ENCODE results near the gene PXDN. TPM values are rescaled to one million over a fixed set of nuclear protein-coding genes. Genes with fewer than 3 reads are reported as not detected.

Gene PXDN
- total RNA-seq, 1 experiment from 2014 or later, result 146 TPM

DNA sequence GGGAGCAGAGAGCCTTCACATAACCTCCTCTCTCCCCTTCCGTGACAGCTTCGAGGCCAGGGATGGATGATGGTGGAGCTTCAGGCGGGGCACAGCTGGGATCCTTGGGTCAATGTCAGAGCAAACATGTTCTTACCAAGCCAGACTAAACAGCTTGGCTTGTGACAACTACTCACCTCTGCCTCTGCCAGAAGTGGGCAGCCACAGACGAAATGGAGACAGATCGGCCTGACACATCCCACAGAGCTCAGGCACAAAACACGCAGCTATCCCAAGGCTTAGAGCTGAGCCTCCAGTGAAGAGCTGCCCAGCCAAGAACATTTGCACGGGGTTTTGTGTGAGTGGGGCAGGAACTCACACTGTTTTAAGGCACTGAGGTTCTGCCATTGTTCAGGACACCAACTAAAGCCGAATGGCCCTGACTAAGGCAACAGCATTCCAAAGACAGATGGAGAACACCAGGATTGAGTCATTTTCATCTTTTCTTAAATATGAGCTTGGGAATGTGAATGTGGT lies 12.8 kb downstream of the PXDN start:
- DNase-seq (ENCODE audit: low spot score), result peak; percentile 7
- Mint-ChIP-seq H3K27me3 (ENCODE audit: low read depth) (no peaks in the 10 kb centered on the region; the same call in 1 of the 2 replicates), H3K4me3 (no peak overlapping the region), H3K36me3 (peaks cover 20% of the 10 kb centered on the region), H3K27ac (no peak overlapping the region), H3K9me3 (peaks cover 15% of the 10 kb centered on the region), H3K4me1 (peaks cover 60% of the 10 kb centered on the region)
- POLR2A ChIA-PET, result interaction anchor here (1.5 to 1.9 kb wide), 2 partner anchors 10 to 106 kb away, joined by 4 to 6 read pairs; no protein-coding TSS in a partner anchor
- CTCF ChIA-PET, result interaction anchor here (0.5 to 3.0 kb wide), 9 partner anchors 10 to 161 kb away, joined by 3 to 21 read pairs (median 6); no protein-coding TSS in a partner anchor
- no peak for ATAC-seq
- TF ChIP-seq, protein P1, sequence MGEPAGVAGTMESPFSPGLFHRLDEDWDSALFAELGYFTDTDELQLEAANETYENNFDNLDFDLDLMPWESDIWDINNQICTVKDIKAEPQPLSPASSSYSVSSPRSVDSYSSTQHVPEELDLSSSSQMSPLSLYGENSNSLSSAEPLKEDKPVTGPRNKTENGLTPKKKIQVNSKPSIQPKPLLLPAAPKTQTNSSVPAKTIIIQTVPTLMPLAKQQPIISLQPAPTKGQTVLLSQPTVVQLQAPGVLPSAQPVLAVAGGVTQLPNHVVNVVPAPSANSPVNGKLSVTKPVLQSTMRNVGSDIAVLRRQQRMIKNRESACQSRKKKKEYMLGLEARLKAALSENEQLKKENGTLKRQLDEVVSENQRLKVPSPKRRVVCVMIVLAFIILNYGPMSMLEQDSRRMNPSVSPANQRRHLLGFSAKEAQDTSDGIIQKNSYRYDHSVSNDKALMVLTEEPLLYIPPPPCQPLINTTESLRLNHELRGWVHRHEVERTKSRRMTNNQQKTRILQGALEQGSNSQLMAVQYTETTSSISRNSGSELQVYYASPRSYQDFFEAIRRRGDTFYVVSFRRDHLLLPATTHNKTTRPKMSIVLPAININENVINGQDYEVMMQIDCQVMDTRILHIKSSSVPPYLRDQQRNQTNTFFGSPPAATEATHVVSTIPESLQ (CRISPR knock-in tag; IDR thresholded peaks at IDR 0.05), result no peak
- TF ChIP-seq, protein P2, sequence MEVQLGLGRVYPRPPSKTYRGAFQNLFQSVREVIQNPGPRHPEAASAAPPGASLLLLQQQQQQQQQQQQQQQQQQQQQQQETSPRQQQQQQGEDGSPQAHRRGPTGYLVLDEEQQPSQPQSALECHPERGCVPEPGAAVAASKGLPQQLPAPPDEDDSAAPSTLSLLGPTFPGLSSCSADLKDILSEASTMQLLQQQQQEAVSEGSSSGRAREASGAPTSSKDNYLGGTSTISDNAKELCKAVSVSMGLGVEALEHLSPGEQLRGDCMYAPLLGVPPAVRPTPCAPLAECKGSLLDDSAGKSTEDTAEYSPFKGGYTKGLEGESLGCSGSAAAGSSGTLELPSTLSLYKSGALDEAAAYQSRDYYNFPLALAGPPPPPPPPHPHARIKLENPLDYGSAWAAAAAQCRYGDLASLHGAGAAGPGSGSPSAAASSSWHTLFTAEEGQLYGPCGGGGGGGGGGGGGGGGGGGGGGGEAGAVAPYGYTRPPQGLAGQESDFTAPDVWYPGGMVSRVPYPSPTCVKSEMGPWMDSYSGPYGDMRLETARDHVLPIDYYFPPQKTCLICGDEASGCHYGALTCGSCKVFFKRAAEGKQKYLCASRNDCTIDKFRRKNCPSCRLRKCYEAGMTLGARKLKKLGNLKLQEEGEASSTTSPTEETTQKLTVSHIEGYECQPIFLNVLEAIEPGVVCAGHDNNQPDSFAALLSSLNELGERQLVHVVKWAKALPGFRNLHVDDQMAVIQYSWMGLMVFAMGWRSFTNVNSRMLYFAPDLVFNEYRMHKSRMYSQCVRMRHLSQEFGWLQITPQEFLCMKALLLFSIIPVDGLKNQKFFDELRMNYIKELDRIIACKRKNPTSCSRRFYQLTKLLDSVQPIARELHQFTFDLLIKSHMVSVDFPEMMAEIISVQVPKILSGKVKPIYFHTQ (CRISPR knock-in tag; IDR thresholded peaks at IDR 0.05), result no peak
- TF ChIP-seq ELF4 (CRISPR knock-in tag; IDR thresholded peaks at IDR 0.05; ENCODE audit: low read depth) (no peak), SMAD4 (CRISPR knock-in tag; IDR thresholded peaks at IDR 0.05) (no peak), ZNF671 (CRISPR knock-in tag; IDR thresholded peaks at IDR 0.05) (no peak), MXD4 (CRISPR knock-in tag; IDR thresholded peaks at IDR 0.05; ENCODE audit: borderline replicate concordance) (no peak), JUN (CRISPR knock-in tag; IDR thresholded peaks at IDR 0.05) (no peak)
- TF ChIP-seq, protein P3, sequence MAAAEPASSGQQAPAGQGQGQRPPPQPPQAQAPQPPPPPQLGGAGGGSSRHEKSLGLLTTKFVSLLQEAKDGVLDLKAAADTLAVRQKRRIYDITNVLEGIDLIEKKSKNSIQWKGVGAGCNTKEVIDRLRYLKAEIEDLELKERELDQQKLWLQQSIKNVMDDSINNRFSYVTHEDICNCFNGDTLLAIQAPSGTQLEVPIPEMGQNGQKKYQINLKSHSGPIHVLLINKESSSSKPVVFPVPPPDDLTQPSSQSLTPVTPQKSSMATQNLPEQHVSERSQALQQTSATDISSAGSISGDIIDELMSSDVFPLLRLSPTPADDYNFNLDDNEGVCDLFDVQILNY (CRISPR knock-in tag; IDR thresholded peaks at IDR 0.05), result no peak

DNA sequence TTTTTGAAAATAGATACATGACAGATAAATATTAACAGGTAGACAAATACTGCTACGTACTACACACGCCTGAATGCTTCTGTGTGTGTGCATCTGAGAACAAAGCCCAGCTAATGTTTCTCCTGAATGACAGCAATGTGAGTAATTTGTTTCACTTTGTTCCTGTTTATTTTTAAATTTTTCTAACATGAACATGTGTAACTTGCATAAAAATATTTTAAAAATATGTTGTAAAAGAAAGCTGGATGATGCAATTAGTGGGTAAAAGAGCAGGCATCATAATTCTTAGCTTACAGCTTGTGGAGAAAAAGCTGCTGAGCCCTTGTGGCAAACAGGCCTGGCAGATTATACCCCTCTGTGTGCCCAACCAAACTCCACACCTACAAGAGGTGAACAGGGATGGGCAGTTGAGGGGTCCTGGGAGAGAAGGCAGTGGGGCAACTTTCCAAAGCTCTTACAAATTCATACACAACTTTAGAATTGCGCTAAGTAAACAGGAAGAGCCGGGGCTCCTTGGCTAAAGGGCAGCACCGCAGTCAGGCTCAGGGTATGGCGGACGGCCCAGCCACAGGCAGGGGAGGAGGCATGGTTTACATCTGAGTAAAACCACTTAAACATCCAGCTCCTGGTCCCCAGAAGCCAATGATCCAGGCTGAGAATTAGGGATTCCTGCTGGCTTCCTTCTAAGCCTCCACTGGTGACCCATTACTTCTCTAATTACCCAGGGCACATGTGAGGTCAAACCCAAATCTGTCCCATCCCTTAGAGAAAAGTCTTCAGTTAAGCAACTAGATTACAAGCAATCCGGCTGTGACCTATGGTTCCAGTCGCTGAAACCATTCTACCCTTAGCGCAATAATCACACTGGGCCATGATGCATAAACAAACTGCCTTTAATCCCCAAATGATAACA lies 14.0 kb downstream of the PXDN start:
- H3K4me1 Mint-ChIP-seq, result peaks cover 60% of the 10 kb centered on the region
- H3K27ac Mint-ChIP-seq, result peak overlapping the region; percentile 88
- POLR2A ChIA-PET, result interaction anchor here (1.5 to 1.9 kb wide), 2 partner anchors 12 to 105 kb away, joined by 4 to 6 read pairs; no protein-coding TSS in a partner anchor
- peak overlapping the region; percentile 18; the same call in 1 of the 2 replicates for H3K4me3 Mint-ChIP-seq
- CTCF ChIA-PET, result interaction anchor here (1.0 to 3.0 kb wide), 7 partner anchors 11 to 137 kb away, joined by 3 to 21 read pairs (median 6); no protein-coding TSS in a partner anchor
- TF ChIP-seq SMAD4 (CRISPR knock-in tag; IDR thresholded peaks at IDR 0.05) (no peak), ZNF671 (CRISPR knock-in tag; IDR thresholded peaks at IDR 0.05) (no peak)
- TF ChIP-seq, protein P4, sequence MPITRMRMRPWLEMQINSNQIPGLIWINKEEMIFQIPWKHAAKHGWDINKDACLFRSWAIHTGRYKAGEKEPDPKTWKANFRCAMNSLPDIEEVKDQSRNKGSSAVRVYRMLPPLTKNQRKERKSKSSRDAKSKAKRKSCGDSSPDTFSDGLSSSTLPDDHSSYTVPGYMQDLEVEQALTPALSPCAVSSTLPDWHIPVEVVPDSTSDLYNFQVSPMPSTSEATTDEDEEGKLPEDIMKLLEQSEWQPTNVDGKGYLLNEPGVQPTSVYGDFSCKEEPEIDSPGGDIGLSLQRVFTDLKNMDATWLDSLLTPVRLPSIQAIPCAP (CRISPR knock-in tag; IDR thresholded peaks at IDR 0.05), result no peak
- TF ChIP-seq, protein P5, sequence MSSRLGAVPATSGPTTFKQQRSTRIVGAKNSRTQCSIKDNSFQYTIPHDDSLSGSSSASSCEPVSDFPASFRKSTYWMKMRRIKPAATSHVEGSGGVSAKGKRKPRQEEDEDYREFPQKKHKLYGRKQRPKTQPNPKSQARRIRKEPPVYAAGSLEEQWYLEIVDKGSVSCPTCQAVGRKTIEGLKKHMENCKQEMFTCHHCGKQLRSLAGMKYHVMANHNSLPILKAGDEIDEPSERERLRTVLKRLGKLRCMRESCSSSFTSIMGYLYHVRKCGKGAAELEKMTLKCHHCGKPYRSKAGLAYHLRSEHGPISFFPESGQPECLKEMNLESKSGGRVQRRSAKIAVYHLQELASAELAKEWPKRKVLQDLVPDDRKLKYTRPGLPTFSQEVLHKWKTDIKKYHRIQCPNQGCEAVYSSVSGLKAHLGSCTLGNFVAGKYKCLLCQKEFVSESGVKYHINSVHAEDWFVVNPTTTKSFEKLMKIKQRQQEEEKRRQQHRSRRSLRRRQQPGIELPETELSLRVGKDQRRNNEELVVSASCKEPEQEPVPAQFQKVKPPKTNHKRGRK (CRISPR knock-in tag; IDR thresholded peaks at IDR 0.05; ENCODE audit: borderline replicate concordance), result no peak
- H3K27me3 Mint-ChIP-seq (ENCODE audit: low read depth), result no peaks in the 10 kb centered on the region; the same call in 1 of the 2 replicates
- peaks cover 8% of the 10 kb centered on the region for H3K36me3 Mint-ChIP-seq
- H3K9me3 Mint-ChIP-seq, result peaks cover 5% of the 10 kb centered on the region
- DNase-seq (ENCODE audit: low spot score) (peak; percentile 38), ATAC-seq (peak; percentile 86)
